Osteocyte (in vitro differentiated cells): ENCODE results near the gene NIBAN1. TPM values are rescaled to one million over a fixed set of nuclear protein-coding genes. Genes with fewer than 3 reads are reported as not detected.

ENCODE experiments used
- DNase-seq: peaks from one replicate; pipeline ENCODE4 v3.0.0; 2021; ENCODE audit warnings: mixed read lengths; ENCODE audit not compliant: unreplicated experiment; ENCODE audit errors: extremely low spot score
- H3K27ac Mint-ChIP-seq: one replicate; pipeline ENCODE4 v1.8.0; 2021; ENCODE audit warnings: mild to moderate bottlenecking, mixed read lengths; ENCODE audit not compliant: unreplicated experiment
- H3K27me3 Mint-ChIP-seq: one replicate; pipeline ENCODE4 v1.8.0; 2021; ENCODE audit warnings: mixed read lengths; ENCODE audit not compliant: unreplicated experiment
- H3K36me3 Mint-ChIP-seq: one replicate; pipeline ENCODE4 v1.8.0; 2021; ENCODE audit warnings: mixed read lengths; ENCODE audit not compliant: unreplicated experiment
- H3K4me1 Mint-ChIP-seq: one replicate; pipeline ENCODE4 v1.8.0; 2021; ENCODE audit warnings: mixed read lengths; ENCODE audit not compliant: unreplicated experiment
- H3K4me3 Mint-ChIP-seq: one replicate; pipeline ENCODE4 v1.8.0; 2021; ENCODE audit warnings: mild to moderate bottlenecking, moderate library complexity, mixed read lengths; ENCODE audit not compliant: unreplicated experiment
- H3K9me3 Mint-ChIP-seq: one replicate; pipeline ENCODE4 v1.8.0; 2021; ENCODE audit warnings: mixed read lengths; ENCODE audit not compliant: unreplicated experiment
- CTCF ChIP-seq: fragments of 200-600 bp; sonication (generic); IDR thresholded peaks from 2 replicates; pipeline ENCODE4 v1.5.0; 2021; ENCODE audit warnings: antibody characterized with exemption, mild to moderate bottlenecking, moderate library complexity
- total RNA-seq: library from RNA; stranded (reverse); gene quantifications from 2 replicates; pipeline ENCODE4 v1.2.1, GENCODE V29; 2021

NIBAN1 gene
- total RNA-seq, 1 donor from 2014 or later = 12.5 TPM

GRCh38 chr1:184928394-184928793, 45.9 kb downstream of the NIBAN1 start:
- H3K9me3 Mint-ChIP-seq = peaks cover 27% of the 10 kb centered on the region
- TF ChIP-seq CTCF = no peak
- H3K36me3 Mint-ChIP-seq = peaks cover 2% of the 10 kb centered on the region
- H3K27me3 Mint-ChIP-seq = peaks cover 15% of the 10 kb centered on the region
- H3K4me1 Mint-ChIP-seq = no peaks in the 10 kb centered on the region
- H3K4me3 Mint-ChIP-seq = no peak overlapping the region
- H3K27ac Mint-ChIP-seq = no peak overlapping the region
- no peak for DNase-seq

Other genes with a start within 250 kb of the NIBAN1 start
- 34.7 and 36.8 TPM in 2 replicates for gene EDEM3, start 219.7 kb downstream of the NIBAN1 start, total RNA-seq
- gene RNF2, start 71.0 kb upstream of the NIBAN1 start, total RNA-seq = 19.5 and 21.7 TPM in 2 replicates
- gene TRMT1L, start 182.4 kb upstream of the NIBAN1 start, total RNA-seq = 14.1 and 16.9 TPM in 2 replicates
- 7.6 and 8.3 TPM in 2 replicates for gene SWT1, start 182.7 kb upstream of the NIBAN1 start, total RNA-seq